GM23338 (cell line): ENCODE data around the gene RPH3AL. TPM values are rescaled to one million over a fixed set of nuclear protein-coding genes. Genes with fewer than 3 reads are reported as not detected.

Source experiments
- ATAC-seq: fragments of 200-7000 bp; cut with Tn5 transposase; 3 replicates; pipeline ENCODE4 v1.9.1; 2020
- DNase-seq: peaks from one replicate; pipeline ENCODE4 v3.0.0-alpha.2; 2015; ENCODE audit warnings: low spot score
- H2AFZ ChIP-seq: fragments of 200-600 bp; sonication (generic); 2 replicates; pipeline ENCODE4 v1.8.0; 2016; ENCODE audit warnings: antibody characterized with exemption, mild to moderate bottlenecking, moderate library complexity
- H3F3A ChIP-seq: fragments of 200-600 bp; sonication (generic); replicated peaks from 2 replicates; pipeline ENCODE4 v1.8.0; 2017; ENCODE audit warnings: antibody characterized with exemption, mixed run types, low read depth
- H3K27ac ChIP-seq: fragments of 200-600 bp; sonication (generic); 2 replicates; pipeline ENCODE4 v1.6.1; 2016; ENCODE audit warnings: low read depth
- H3K27me3 ChIP-seq: fragments of 200-600 bp; sonication (generic); 2 replicates; pipeline ENCODE4 v1.8.0; 2016; ENCODE audit warnings: mild to moderate bottlenecking, mixed run types, moderate library complexity; ENCODE audit not compliant: insufficient read depth
- H3K36me3 ChIP-seq: fragments of 200-600 bp; sonication (generic); 2 replicates; pipeline ENCODE4 v1.8.0; 2016; ENCODE audit warnings: mild to moderate bottlenecking; ENCODE audit not compliant: insufficient read depth
- H3K4me1 ChIP-seq: fragments of 200-600 bp; sonication (generic); 2 replicates; pipeline ENCODE4 v1.8.0; 2016; ENCODE audit warnings: mild to moderate bottlenecking, moderate library complexity; ENCODE audit not compliant: insufficient read depth
- H3K4me2 ChIP-seq: fragments of 200-600 bp; sonication (generic); 2 replicates; pipeline ENCODE4 v1.7.1; 2017; ENCODE audit warnings: mixed run types
- H3K4me3 ChIP-seq: fragments of 200-600 bp; sonication (generic); 2 replicates; pipeline ENCODE4 v1.6.1; 2016; ENCODE audit warnings: mixed run types
- H3K79me2 ChIP-seq: fragments of 200-600 bp; sonication (generic); replicated peaks from 2 replicates; pipeline ENCODE4 v1.8.0; 2017; ENCODE audit warnings: mild to moderate bottlenecking; ENCODE audit not compliant: insufficient read depth
- H3K9me2 ChIP-seq: fragments of 200-600 bp; sonication (generic); 2 replicates; pipeline ENCODE4 v1.8.0; 2017; ENCODE audit not compliant: insufficient read depth
- H4K20me1 ChIP-seq: fragments of 200-600 bp; sonication (generic); replicated peaks from 2 replicates; pipeline ENCODE4 v1.8.0; 2017; ENCODE audit warnings: mild to moderate bottlenecking; ENCODE audit not compliant: insufficient read depth
- H3K27ac Mint-ChIP-seq: 2 replicates; pipeline ENCODE4 v1.8.0; 2020; ENCODE audit warnings: inconsistent platforms, mild to moderate bottlenecking, moderate library complexity, mixed read lengths
- H3K27me3 Mint-ChIP-seq: 3 replicates; pipeline ENCODE4 v1.8.0; 2022; ENCODE audit warnings: low read depth, mild to moderate bottlenecking, moderate library complexity, mixed read lengths, inconsistent platforms; ENCODE audit not compliant: insufficient read depth, poor library complexity
- H3K36me3 Mint-ChIP-seq: 3 replicates; pipeline ENCODE4 v1.8.0; 2021; ENCODE audit warnings: low read depth, mild to moderate bottlenecking, inconsistent platforms, moderate library complexity, mixed read lengths
- H3K4me1 Mint-ChIP-seq: 3 replicates; pipeline ENCODE4 v1.8.0; 2020; ENCODE audit warnings: mild to moderate bottlenecking, inconsistent platforms, mixed read lengths
- H3K4me3 Mint-ChIP-seq: 3 replicates; pipeline ENCODE4 v1.8.0; 2021; ENCODE audit warnings: moderate library complexity, mild to moderate bottlenecking, inconsistent platforms, mixed read lengths
- H3K9me3 Mint-ChIP-seq: 3 replicates; pipeline ENCODE4 v1.8.0; 2020; ENCODE audit warnings: moderate library complexity, mild to moderate bottlenecking, inconsistent platforms, mixed read lengths
- CREB1 ChIP-seq: fragments of 250-450 bp; sonication (Bioruptor Pico); IDR thresholded peaks from 2 replicates; pipeline ENCODE4 v1.5.0; 2020; ENCODE audit warnings: low read depth, mild to moderate bottlenecking, moderate library complexity
- CTCF ChIP-seq, 2 experiments: fragments of 200-600 bp in 1 of 2; sonication (generic) in 1 of 2; conservative IDR thresholded peaks; 2 replicates each; pipeline versions ENCODE4 v1.5.1 to v1.6.1; 2016 to 2017; ENCODE audit warnings: antibody characterized with exemption in 2 of 2, low read depth in 2 of 2, mild to moderate bottlenecking in 2 of 2, moderate library complexity in 1 of 2
- EZH2 ChIP-seq: fragments of 200-600 bp; sonication (generic); IDR thresholded peaks from one replicate; pipeline ENCODE4 v1.8.0; 2017; ENCODE audit warnings: antibody characterized with exemption, mild to moderate bottlenecking, low read depth; ENCODE audit not compliant: unreplicated experiment
- EZH2phosphoT487 ChIP-seq: fragments of 200-600 bp; sonication (generic); IDR thresholded peaks from one replicate; pipeline ENCODE4 v1.8.1; 2018; ENCODE audit warnings: antibody characterized with exemption; ENCODE audit not compliant: unreplicated experiment
- JUNB ChIP-seq: IDR thresholded peaks from one replicate; pipeline ENCODE4 v1.6.1; 2016; ENCODE audit warnings: antibody characterized with exemption; ENCODE audit not compliant: unreplicated experiment
- NANOG ChIP-seq: IDR thresholded peaks from 2 replicates; pipeline ENCODE4 v1.6.1; 2016; ENCODE audit warnings: antibody characterized with exemption, borderline replicate concordance
- POLR2AphosphoS5 ChIP-seq: IDR thresholded peaks from 2 replicates; pipeline ENCODE4 v1.6.1; 2016; ENCODE audit warnings: antibody characterized with exemption, low read depth
- STAT1 ChIP-seq: IDR thresholded peaks from one replicate; pipeline ENCODE4 v1.6.1; 2016; ENCODE audit warnings: antibody characterized with exemption; ENCODE audit not compliant: unreplicated experiment
- ZNF114 ChIP-seq: fragments of 250-450 bp; sonication (Bioruptor Pico); IDR thresholded peaks from 2 replicates; pipeline ENCODE4 v1.5.0; 2020; ENCODE audit warnings: mild to moderate bottlenecking, moderate library complexity
- ZNF331 ChIP-seq: fragments of 250-450 bp; sonication (Bioruptor Pico); IDR thresholded peaks from 2 replicates; pipeline ENCODE4 v1.5.0; 2020; ENCODE audit warnings: low read depth, mild to moderate bottlenecking, moderate library complexity
- polyA plus RNA-seq: library from polyadenylated mRNA; unstranded; fragments of >200 nt; fragmentation: Nextera tagmentation; extraction: Ambion mirVana; gene quantifications from 2 replicates; pipeline ENCODE4 v1.2.1, GENCODE V29; 2016
- total RNA-seq: library from RNA; depleted of rRNA; stranded (reverse); fragments of >200 nt; shearing (Covaris generic); gene quantifications from 2 replicates; pipeline ENCODE4 v1.2.3, GENCODE V29; 2014
- TF ChIP-seq, protein P1 (sequence below): IDR thresholded peaks from 2 replicates; pipeline ENCODE4 v1.6.1; 2016; ENCODE audit warnings: antibody characterized with exemption
- TF ChIP-seq, protein P2 (sequence below): fragments of 250-450 bp; sonication (Bioruptor Pico); IDR thresholded peaks from 2 replicates; pipeline ENCODE4 v1.5.0; 2020; ENCODE audit warnings: mild to moderate bottlenecking, moderate library complexity

Gene RPH3AL
- total and polyA plus RNA-seq, 2 experiments from 2014 or later: 2.7 to 6.3 TPM

DNA sequence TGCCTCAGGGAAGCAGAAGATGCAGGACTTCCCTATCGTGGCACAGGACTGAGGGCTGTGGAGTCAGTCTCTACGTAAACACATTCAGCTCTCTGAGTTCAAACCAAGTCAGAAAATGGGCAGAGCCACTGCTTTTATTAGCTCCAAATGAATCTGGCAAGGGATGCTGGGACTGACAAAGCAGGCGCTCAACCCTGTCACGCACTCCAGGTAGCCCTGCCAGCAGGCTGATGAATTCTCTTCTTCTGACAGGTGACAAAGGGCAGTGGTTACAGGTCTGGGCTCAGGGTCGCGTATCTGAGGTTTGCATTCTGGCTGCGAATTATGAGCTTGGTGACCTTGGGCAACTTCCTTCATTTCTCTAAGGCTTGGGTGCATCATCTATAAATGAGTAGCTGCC lies 9.4 kb downstream of the RPH3AL start:
- DNase-seq (no peak), ATAC-seq (no peak)
- Mint-ChIP-seq H3K9me3 (no peaks in the 10 kb centered on the region), H3K27ac (no peak overlapping the region), H3K27me3 (peaks cover 6% of the 10 kb centered on the region), H3K4me3 (no peak overlapping the region), H3K4me1 (peaks cover 6% of the 10 kb centered on the region), H3K36me3 (no peaks in the 10 kb centered on the region; the same call in 2 of the 3 replicates)
- no peaks in the 10 kb centered on the region for H3K9me2 ChIP-seq
- no peaks in the 10 kb centered on the region for H4K20me1 ChIP-seq
- TF ChIP-seq CREB1: no peak
- TF ChIP-seq ZNF114 (CRISPR knock-in tag): no peak
- no peak for TF ChIP-seq JUNB
- no peak for TF ChIP-seq NANOG
- TF ChIP-seq EZH2phosphoT487: no peak
- TF ChIP-seq, protein P1, sequence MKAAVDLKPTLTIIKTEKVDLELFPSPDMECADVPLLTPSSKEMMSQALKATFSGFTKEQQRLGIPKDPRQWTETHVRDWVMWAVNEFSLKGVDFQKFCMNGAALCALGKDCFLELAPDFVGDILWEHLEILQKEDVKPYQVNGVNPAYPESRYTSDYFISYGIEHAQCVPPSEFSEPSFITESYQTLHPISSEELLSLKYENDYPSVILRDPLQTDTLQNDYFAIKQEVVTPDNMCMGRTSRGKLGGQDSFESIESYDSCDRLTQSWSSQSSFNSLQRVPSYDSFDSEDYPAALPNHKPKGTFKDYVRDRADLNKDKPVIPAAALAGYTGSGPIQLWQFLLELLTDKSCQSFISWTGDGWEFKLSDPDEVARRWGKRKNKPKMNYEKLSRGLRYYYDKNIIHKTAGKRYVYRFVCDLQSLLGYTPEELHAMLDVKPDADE: no peak
- no peak for TF ChIP-seq STAT1
- no peaks in the 10 kb centered on the region for H3F3A ChIP-seq
- no peaks in the 10 kb centered on the region for H3K4me1 ChIP-seq
- H3K27ac ChIP-seq: no peak overlapping the region
- no peak overlapping the region for H3K4me3 ChIP-seq
- H3K36me3 ChIP-seq: no peaks in the 10 kb centered on the region
- no peak overlapping the region for H3K4me2 ChIP-seq
- H3K79me2 ChIP-seq: no peaks in the 10 kb centered on the region
- no peaks in the 10 kb centered on the region for H3K27me3 ChIP-seq
- H2AFZ ChIP-seq: no peak overlapping the region

DNA sequence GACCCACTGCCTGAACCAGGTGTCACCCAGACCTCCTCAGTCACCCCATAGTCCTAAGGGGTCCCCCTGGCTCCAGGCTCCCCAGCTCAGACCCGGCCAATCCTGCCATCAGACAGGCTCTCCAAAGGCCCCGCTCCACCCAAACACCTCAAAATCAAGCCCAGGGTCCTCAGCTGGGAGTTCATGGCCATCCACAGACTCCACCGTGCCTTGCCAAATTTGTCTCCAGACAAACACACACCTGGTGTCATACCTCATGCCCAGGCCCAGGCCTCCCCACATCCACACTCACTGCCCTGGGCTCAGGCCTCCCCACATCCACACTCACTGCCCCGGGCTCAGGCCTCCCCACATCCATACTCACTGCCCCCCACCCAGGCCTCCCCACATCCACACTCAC lies 12.5 kb downstream of the RPH3AL start:
- Mint-ChIP-seq H3K27me3 (peaks cover 11% of the 10 kb centered on the region), H3K4me3 (no peak overlapping the region), H3K27ac (no peak overlapping the region), H3K4me1 (peaks cover 25% of the 10 kb centered on the region), H3K36me3 (no peaks in the 10 kb centered on the region; the same call in 2 of the 3 replicates), H3K9me3 (no peaks in the 10 kb centered on the region)
- DNase-seq: no peak
- Histone ChIP-seq H3K4me3 (no peak overlapping the region), H3K4me2 (no peak overlapping the region), H3K27ac (no peak overlapping the region), H2AFZ (no peak overlapping the region), H4K20me1 (no peaks in the 10 kb centered on the region), H3K9me2 (no peaks in the 10 kb centered on the region), H3K79me2 (no peaks in the 10 kb centered on the region), H3K36me3 (no peaks in the 10 kb centered on the region), H3K4me1 (peaks cover 13% of the 10 kb centered on the region), H3F3A (no peaks in the 10 kb centered on the region), H3K27me3 (no peaks in the 10 kb centered on the region)
- no peak for ATAC-seq
- no peak for TF ChIP-seq ZNF114 (CRISPR knock-in tag)
- TF ChIP-seq POLR2AphosphoS5: no peak
- TF ChIP-seq, protein P2, sequence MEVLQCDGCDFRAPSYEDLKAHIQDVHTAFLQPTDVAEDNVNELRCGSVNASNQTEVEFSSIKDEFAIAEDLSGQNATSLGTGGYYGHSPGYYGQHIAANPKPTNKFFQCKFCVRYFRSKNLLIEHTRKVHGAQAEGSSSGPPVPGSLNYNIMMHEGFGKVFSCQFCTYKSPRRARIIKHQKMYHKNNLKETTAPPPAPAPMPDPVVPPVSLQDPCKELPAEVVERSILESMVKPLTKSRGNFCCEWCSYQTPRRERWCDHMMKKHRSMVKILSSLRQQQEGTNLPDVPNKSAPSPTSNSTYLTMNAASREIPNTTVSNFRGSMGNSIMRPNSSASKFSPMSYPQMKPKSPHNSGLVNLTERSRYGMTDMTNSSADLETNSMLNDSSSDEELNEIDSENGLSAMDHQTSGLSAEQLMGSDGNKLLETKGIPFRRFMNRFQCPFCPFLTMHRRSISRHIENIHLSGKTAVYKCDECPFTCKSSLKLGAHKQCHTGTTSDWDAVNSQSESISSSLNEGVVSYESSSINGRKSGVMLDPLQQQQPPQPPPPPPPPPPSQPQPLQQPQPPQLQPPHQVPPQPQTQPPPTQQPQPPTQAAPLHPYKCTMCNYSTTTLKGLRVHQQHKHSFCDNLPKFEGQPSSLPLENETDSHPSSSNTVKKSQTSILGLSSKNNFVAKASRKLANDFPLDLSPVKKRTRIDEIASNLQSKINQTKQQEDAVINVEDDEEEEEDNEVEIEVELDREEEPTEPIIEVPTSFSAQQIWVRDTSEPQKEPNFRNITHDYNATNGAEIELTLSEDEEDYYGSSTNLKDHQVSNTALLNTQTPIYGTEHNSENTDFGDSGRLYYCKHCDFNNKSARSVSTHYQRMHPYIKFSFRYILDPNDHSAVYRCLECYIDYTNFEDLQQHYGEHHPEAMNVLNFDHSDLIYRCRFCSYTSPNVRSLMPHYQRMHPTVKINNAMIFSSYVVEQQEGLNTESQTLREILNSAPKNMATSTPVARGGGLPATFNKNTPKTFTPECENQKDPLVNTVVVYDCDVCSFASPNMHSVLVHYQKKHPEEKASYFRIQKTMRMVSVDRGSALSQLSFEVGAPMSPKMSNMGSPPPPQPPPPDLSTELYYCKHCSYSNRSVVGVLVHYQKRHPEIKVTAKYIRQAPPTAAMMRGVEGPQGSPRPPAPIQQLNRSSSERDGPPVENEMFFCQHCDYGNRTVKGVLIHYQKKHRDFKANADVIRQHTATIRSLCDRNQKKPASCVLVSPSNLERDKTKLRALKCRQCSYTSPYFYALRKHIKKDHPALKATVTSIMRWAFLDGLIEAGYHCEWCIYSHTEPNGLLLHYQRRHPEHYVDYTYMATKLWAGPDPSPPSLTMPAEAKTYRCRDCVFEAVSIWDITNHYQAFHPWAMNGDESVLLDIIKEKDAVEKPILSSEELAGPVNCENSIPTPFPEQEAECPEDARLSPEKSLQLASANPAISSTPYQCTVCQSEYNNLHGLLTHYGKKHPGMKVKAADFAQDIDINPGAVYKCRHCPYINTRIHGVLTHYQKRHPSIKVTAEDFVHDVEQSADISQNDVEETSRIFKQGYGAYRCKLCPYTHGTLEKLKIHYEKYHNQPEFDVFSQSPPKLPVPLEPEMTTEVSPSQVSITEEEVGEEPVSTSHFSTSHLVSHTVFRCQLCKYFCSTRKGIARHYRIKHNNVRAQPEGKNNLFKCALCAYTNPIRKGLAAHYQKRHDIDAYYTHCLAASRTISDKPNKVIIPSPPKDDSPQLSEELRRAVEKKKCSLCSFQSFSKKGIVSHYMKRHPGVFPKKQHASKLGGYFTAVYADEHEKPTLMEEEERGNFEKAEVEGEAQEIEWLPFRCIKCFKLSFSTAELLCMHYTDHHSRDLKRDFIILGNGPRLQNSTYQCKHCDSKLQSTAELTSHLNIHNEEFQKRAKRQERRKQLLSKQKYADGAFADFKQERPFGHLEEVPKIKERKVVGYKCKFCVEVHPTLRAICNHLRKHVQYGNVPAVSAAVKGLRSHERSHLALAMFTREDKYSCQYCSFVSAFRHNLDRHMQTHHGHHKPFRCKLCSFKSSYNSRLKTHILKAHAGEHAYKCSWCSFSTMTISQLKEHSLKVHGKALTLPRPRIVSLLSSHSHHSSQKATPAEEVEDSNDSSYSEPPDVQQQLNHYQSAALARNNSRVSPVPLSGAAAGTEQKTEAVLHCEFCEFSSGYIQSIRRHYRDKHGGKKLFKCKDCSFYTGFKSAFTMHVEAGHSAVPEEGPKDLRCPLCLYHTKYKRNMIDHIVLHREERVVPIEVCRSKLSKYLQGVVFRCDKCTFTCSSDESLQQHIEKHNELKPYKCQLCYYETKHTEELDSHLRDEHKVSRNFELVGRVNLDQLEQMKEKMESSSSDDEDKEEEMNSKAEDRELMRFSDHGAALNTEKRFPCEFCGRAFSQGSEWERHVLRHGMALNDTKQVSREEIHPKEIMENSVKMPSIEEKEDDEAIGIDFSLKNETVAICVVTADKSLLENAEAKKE (CRISPR knock-in tag): no peak
- no peak for TF ChIP-seq EZH2phosphoT487
- TF ChIP-seq EZH2: no peak
- TF ChIP-seq, protein P1: no peak
- no peak for TF ChIP-seq CREB1
- no peak for TF ChIP-seq ZNF331 (CRISPR knock-in tag)
- TF ChIP-seq CTCF (conservative IDR thresholded peaks at IDR 0.05; ENCODE audit: low read depth in 2 of 2): no peak
- TF ChIP-seq JUNB: no peak
